CD4-positive, alpha-beta T cell treated with Interleukin-12 subunit alpha and Interleukin-12 subunit beta, for 1 hour (primary cell): ENCODE results near the gene DAGLB.
"Not testable (repeated sequence)": the region's sequence is repeated elsewhere in the genome, so short reads cannot be mapped to it uniquely, and the experiment has no call there.

Experiments
- DNase-seq: peaks from one replicate; pipeline ENCODE4 v3.0.0-alpha.2; 2020

The DAGLB gene

GRCh38 chr7:6423942-6424701, 23.6 kb downstream of the DAGLB start:
- DNase-seq: peak; percentile 30

DNA sequence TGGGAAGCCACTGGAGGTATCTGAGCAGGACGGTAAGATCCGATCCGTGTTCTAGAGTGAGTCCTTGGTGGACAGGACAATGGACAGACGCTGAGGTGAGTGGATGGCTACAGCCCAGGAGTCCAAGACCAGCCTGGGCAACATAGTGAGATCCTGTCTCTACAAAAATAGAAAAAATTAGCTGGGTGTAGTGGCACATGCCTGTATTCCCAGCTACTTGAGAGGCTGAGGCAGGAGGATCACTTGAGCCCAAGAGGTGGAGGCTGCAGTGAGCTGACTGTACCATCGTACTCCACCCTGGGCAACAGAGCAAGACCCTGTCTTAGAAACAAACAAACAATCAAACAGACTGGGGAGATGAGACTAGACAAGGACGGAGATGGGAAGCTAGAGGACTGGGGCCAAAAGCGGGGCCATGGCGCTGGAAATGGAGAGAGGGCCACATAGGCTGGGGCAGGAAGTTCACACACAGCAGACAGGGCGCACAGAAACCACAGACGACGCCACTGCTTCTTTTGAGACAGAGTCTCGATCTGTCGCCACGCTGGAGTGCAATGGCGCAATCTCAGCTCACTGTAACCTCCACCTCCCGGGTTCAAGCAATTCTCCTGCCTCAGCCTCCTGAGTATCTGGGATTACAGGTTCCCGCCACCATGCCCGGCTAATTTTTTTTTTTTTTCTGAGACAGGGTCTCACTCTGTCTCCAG, 24.7 kb downstream of the DAGLB start:
- no peak for DNase-seq

- no peak for DNase-seq
These were observed 25.7 kb downstream of the DAGLB start for GRCh38 chr7:6422095-6422494.

DNA sequence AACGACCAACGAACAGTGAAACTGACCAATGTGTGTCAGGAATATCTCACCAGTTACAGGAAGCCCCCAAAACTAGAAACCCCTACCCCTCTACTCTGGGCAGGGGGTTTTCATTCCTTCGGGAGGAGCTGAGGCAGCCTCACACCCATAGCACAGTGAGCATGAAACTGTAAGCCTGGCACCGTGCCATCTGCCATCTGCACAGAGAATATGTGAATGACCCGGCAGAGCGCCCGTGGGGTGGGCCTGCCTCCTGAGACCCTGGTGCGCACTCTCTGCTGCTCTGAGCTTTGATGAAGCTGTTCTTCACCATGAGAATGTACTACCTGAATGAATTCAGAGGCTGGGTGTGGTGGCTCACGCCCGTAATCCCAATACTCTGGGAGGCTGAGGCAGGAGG, 27.1 kb downstream of the DAGLB start:
- no peak for DNase-seq

- no peak for DNase-seq
These were observed 28.4 kb downstream of the DAGLB start for GRCh38 chr7:6419310-6419773.

DNA sequence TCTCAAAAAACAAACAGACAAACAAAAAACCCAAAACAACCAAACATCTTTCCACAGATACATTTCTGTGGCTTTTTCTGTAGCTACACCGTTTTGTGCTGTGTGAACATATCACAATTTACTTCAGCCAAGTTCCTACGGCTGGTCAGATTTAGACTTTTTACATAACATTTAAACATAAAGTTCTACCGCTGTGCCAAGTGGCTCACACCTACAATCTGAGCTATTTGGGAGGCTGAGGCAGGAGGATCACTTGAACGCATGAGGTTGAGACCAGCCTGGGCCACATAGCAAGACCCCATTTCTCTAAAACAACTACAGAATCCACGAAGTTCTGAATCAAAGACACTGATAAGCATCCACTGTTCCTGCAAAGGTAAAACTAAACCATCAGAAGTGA, 30.3 kb downstream of the DAGLB start:
- DNase-seq: no peak

DNA sequence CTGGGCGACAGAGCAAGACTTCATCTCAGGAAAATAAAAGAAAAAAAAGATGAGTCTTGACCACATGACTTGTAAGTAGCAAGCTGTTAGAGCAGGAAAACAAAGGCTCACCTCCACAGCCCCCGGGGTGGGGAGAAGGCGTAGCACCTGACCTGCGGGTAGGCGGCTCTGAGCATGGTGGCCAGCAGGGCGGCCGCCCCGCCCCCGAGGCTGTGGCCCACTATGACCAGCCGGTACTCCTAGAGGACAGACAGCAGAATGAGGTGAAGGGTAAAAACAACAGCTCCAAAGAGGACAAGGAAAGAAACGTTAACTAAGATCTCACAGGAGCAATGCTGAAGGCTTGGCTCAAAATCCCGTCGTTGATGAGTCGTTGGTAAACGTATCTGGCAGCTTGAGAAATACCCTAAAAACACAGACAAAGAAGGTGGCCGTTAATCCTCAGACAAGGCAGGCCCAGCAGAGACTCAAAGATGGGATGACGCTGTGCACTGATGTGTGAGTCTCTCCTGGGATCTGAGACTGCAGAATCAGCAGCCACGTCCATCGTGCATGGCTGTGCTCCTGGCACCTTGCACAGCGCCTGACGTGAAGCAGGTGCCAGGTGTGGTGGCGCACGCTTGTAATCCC, 31.1 kb downstream of the DAGLB start:
- DNase-seq: no peak

DNA sequence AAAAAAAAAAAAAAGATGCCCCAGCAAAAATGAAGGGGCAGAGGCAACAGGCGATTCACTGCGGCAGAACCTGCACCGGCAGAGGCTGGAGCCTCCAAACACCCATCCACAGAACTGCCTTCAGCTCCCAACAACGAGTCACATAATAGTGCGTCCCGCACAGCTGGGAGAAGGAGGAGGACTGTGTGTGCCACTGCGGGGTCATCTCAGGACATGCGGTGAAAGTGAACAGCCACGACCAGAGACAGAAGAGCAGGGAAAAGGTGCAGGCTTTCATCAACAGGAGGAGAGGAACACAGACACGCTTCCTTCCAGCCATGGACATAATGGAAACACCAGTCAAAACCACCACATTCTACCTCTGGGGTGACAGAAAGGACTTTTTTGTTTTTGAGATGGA, 34.1 kb downstream of the DAGLB start:
- DNase-seq: no peak

DNA sequence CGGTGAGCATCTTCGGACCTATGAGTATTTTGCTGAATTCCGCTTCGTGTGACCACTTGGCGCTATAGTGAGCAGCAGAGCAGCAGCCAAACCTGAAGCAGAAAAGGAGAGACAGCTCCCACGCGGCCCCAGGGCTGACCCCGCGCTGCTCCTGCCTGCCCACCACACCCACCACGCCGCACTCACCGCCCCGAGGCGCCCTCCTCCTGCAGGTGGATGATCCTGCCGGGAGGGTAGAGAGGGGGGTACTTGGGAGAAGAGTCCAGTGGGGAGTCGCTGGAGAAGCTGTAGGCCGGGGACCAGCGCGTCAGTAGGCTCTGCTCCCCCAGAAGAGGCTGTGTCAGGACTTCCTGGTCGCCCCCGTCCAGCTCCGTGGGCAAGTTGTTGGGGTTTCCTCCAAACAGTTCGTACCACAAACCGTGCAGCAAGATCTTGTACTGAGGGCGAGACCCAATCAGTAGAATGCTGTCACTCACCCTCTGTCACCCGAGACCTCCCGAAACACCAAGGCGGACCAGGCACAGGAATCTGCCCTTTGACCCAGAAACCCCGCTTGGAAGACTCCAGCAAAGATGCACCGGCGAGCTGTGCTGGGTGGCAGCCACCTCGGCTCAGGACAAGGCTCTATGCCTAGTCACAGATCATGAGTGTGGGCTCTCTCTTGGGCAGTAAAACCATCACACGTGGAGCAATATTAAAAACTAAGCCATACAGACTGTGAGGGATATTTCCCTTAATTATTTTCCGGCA, 37.6 kb downstream of the DAGLB start:
- DNase-seq: no peak

GRCh38 chr7:6409091-6409490, 38.7 kb downstream of the DAGLB start:
- no peak for DNase-seq

GRCh38 chr7:6407434-6407833, 40.3 kb downstream of the DAGLB start:
- DNase-seq: no peak

DNA sequence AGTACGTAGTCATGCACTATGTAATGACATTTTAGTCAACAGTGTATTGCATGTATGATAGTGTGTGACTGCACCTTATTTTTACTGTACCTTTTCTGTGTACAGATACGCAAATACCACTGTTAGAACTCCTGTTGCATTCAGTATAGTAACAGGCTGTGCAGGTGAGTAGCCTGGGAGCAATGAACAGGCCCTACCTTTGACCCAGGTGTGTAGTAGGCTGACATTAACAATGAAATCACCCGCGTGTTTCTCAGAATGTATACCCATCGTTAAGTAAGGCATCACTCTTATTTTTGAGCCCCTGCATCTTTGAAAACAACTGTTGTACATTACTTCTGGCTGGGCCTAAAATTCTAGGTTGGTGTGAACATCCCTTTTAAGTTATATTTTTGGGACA, 41.6 kb downstream of the DAGLB start:
- no peak for DNase-seq

DNA sequence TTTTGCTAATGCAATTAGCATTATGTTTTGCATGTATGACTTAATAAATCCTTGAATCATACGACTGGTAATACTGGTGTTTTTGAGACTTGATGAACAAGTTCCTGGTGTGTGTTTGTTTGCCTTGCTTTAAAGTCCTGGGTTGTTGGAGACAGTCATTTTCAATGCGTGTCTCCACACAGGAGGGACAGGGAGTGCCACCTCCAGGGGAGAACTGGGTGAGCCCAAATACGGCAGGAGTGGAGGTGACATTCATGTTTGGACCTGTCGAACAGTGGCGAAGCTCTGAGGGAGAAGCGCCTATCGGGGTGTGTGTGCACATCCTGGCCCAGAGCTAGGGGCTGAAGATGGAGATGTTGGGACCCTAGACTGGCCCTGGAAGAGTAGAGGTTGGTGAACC, 43.8 kb downstream of the DAGLB start:
- no peak for DNase-seq

- no peak for DNase-seq
These were observed 45.0 kb downstream of the DAGLB start for GRCh38 chr7:6402741-6403140.

GRCh38 chr7:6402041-6402440, 45.7 kb downstream of the DAGLB start:
- no peak for DNase-seq

GRCh38 chr7:6401536-6401935, 46.2 kb downstream of the DAGLB start:
- DNase-seq: no peak

- not testable (repeated sequence) for DNase-seq
These were observed 47.3 kb downstream of the DAGLB start for GRCh38 chr7:6400243-6401105.

DNA sequence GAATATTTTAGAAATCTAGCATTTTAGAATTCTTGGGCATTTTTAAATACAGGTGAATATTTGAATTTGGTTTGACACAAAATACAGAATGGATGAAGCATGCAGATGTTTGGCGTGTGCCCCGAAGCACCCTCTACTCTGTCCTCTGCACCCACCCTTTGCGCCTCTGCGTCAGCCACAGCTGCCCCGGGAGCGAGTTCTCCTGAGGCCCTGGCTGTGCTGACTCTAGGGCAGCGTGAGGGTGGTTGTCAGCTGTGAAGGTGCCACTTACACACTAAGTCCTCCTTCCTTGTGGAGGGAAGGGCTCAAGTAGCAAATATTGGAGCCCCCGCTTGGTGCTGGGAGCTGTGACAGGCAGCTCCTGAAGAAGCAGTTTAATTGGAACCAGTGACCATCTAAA, 48.4 kb downstream of the DAGLB start:
- DNase-seq: no peak

DNA sequence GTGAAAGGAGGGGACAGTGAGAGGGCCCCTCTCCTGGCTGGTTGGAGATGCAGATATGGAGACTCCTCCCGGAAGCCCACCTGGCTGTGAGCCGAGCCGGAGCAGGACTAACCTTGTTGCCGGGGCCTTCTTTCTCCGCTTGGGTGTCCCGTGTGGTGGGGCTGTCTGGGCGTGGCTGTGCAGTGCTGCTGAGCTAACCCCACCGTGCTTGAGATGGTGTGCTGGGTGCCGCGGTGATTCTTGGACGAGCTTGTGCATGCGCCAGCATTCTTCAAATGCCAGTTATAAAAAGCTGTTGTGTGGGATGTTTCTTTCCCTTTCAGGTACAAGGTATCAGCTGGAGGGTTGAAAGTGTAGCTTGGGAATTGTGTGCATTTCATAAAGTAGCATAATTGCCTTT, 48.8 kb downstream of the DAGLB start:
- DNase-seq: no peak

DNA sequence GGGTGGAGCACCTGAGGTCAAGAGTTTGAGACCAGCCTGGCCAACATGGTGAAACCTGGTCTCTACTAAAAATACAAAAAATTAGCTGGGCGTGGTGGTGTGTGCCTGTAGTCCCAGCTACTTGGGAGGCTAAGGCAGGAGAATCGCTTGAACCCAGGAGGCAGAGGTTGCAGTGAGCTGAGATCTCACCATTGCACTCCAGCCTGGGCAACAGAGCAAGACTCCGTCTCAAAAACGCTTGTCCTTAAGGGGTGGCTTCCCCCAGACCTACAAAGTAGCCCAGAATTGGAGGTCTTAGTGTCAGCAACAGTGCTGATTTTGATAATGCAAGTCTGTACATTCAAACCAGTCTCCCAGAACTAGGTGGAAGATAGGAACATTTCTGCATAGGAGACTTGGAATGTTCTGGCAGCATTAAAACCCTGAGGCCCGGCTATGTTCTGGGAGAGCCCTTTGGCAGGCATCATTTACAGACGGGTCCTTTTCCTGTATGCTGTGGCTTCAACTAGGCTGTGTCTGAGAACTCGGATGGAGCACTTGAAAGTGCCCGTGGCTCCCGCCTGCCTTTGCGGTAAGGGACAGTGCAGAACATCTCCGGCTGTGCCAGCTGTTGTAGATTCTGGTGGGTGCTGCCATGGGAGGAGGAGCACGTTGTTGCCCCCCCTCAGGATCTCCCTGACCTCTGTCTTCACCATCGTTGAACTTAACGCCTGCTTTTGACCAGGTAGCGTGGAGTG, 49.8 kb downstream of the DAGLB start:
- DNase-seq: not testable (repeated sequence)

- DNase-seq: no peak
These were observed 51.7 kb downstream of the DAGLB start for GRCh38 chr7:6395898-6396595.
